Lower leg skin (tissue), 3 donors: ENCODE results near the gene LMCD1.

Source experiments
- POLR2A ChIP-seq, 2 donors: fragments of 450-650 bp; IDR thresholded peaks; one replicate each; pipeline ENCODE4 v1.6.1; 2016 to 2017; ENCODE audit warnings: antibody characterized with exemption in 2 of 2, mild to moderate bottlenecking in 1 of 2, moderate library complexity in 1 of 2
- TF ChIP-seq, protein P1 (sequence below), 3 donors: fragments of 450-650 bp; IDR thresholded peaks; one replicate each; pipeline ENCODE4 v1.5.1; 2016; ENCODE audit warnings: antibody characterized with exemption in 3 of 3, mild to moderate bottlenecking in 3 of 3, moderate library complexity in 2 of 3

DNA sequence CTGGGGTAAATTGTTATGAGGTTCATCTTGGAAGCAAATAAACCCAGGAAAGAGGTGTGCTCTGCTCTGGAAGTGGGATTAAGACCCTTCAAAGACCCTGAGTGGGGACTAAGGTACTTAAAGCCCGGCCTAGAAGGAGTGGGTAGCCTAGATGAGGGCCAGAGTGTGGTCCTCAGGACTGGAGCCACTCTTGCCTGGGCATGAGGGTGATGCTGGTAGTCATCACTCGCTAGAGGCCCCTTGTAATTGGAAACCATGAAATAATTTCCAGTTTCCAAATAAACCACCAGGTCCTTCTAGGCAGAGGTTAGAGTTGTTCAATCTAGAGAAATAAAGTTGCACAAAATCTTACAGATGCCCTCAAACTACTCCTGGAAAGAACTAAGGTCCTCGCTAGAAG is 15.2 kb upstream of the LMCD1 start:
- no peak for TF ChIP-seq POLR2A (IDR thresholded peaks at IDR 0.05)
- TF ChIP-seq, protein P1, sequence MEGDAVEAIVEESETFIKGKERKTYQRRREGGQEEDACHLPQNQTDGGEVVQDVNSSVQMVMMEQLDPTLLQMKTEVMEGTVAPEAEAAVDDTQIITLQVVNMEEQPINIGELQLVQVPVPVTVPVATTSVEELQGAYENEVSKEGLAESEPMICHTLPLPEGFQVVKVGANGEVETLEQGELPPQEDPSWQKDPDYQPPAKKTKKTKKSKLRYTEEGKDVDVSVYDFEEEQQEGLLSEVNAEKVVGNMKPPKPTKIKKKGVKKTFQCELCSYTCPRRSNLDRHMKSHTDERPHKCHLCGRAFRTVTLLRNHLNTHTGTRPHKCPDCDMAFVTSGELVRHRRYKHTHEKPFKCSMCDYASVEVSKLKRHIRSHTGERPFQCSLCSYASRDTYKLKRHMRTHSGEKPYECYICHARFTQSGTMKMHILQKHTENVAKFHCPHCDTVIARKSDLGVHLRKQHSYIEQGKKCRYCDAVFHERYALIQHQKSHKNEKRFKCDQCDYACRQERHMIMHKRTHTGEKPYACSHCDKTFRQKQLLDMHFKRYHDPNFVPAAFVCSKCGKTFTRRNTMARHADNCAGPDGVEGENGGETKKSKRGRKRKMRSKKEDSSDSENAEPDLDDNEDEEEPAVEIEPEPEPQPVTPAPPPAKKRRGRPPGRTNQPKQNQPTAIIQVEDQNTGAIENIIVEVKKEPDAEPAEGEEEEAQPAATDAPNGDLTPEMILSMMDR (IDR thresholded peaks at IDR 0.05) = no peak
